Measurements from ENCODE around the gene DOCK3. TPM values are rescaled to one million over a fixed set of nuclear protein-coding genes. Genes with fewer than 3 reads are reported as not detected.

DOCK3 gene
- total and polyA plus RNA-seq, 3 donors from 2014 or later: 8.4 to 11.7 (median 11.2) TPM

DNA sequence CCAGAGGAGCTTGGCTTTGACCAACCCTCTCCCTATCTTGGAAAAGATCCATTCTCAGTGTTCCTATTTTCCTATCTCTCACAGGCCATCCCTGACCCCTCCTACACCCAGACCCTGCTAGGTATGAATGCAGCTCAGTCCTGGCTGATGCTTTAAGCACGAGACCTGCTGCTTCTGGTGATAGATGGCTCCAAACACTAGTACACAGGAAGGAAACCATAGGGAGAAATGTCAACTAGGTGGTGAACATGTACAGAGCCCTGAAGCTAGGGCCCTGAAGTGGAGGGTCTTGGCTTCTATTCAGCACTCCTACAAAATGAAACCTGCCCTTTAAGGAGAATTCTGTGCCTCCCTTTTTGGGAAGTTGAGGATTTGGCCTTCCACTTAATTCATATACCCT is 662.9 kb downstream of the DOCK3 start:
- Histone ChIP-seq H3K4me3 (no peak overlapping the region), H3K4me1 (no peaks in the 10 kb centered on the region), H3K27ac (no peak overlapping the region), H3K9me3 (no peaks in the 10 kb centered on the region), H3K27me3 (no peaks in the 10 kb centered on the region), H3K36me3 (ENCODE audit: low read depth, missing control alignments) (no peaks in the 10 kb centered on the region)
- intact Hi-C loops (cut with DNase I; ENCODE audit: low total_unique reads): no loop called here
- TF ChIP-seq, protein P1, sequence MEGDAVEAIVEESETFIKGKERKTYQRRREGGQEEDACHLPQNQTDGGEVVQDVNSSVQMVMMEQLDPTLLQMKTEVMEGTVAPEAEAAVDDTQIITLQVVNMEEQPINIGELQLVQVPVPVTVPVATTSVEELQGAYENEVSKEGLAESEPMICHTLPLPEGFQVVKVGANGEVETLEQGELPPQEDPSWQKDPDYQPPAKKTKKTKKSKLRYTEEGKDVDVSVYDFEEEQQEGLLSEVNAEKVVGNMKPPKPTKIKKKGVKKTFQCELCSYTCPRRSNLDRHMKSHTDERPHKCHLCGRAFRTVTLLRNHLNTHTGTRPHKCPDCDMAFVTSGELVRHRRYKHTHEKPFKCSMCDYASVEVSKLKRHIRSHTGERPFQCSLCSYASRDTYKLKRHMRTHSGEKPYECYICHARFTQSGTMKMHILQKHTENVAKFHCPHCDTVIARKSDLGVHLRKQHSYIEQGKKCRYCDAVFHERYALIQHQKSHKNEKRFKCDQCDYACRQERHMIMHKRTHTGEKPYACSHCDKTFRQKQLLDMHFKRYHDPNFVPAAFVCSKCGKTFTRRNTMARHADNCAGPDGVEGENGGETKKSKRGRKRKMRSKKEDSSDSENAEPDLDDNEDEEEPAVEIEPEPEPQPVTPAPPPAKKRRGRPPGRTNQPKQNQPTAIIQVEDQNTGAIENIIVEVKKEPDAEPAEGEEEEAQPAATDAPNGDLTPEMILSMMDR (IDR thresholded peaks at IDR 0.05): no peak
- no peak for TF ChIP-seq POLR2A (IDR thresholded peaks at IDR 0.05)
- 83 to 92% methylated on average over 1 of the region's 1 CpG for WGBS, 2 donors
- DNase-seq: no peak

DNA sequence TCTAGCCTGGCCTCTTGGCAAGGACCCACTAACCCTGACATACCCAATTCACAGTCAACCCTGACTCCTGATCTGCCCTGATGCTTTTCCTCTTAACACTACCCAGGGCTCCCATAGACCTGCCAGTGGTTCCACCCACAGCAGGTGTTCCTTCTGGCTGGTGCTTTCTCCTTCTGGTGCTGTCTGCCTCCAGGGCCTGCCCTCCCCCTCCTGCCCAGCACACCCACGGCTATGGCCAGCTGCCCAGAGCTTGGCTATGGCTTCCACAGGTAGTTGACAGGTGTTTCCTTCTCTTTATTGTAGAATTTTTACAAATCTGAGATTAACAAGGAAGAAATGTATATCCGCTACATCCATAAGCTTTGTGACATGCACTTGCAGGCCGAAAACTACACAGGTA is 663.9 kb downstream of the DOCK3 start:
- TF ChIP-seq, protein P1 (IDR thresholded peaks at IDR 0.05): no peak
- TF ChIP-seq POLR2A (IDR thresholded peaks at IDR 0.05): no peak
- Histone ChIP-seq H3K4me1 (no peaks in the 10 kb centered on the region), H3K27ac (no peak overlapping the region), H3K27me3 (no peaks in the 10 kb centered on the region), H3K4me3 (no peak overlapping the region), H3K36me3 (ENCODE audit: low read depth, missing control alignments) (no peaks in the 10 kb centered on the region), H3K9me3 (no peaks in the 10 kb centered on the region)
- 82 to 94% methylated on average over 3 of the region's 3 CpGs for WGBS, 2 donors
- intact Hi-C loops (cut with DNase I; ENCODE audit: low total_unique reads): no loop called here
- DNase-seq: no peak

GRCh38 chr3:51340013-51340829 is 665.5 kb downstream of the DOCK3 start:
- peak; percentile 12 for DNase-seq
- TF ChIP-seq, protein P1 (IDR thresholded peaks at IDR 0.05): no peak
- TF ChIP-seq POLR2A (IDR thresholded peaks at IDR 0.05): no peak
- no peak overlapping the region for H3K27ac ChIP-seq
- H3K9me3 ChIP-seq: no peaks in the 10 kb centered on the region
- intact Hi-C loops (cut with DNase I; ENCODE audit: low total_unique reads): no loop called here
- H3K4me1 ChIP-seq: no peaks in the 10 kb centered on the region
- no peaks in the 10 kb centered on the region for H3K27me3 ChIP-seq
- 60 to 67% methylated on average over 4 of the region's 4 CpGs for WGBS, 2 donors
- no peaks in the 10 kb centered on the region for H3K36me3 ChIP-seq (ENCODE audit: low read depth, missing control alignments)
- no peak overlapping the region for H3K4me3 ChIP-seq

GRCh38 chr3:51340989-51341636 is 666.4 kb downstream of the DOCK3 start:
- H3K9me3 ChIP-seq: no peaks in the 10 kb centered on the region
- H3K36me3 ChIP-seq (ENCODE audit: low read depth, missing control alignments): no peaks in the 10 kb centered on the region
- H3K4me1 ChIP-seq: no peaks in the 10 kb centered on the region
- 84 to 88% methylated on average over 8 of the region's 8 CpGs for WGBS, 2 donors
- DNase-seq: peak; percentile 17
- no peaks in the 10 kb centered on the region for H3K27me3 ChIP-seq
- no peak for TF ChIP-seq POLR2A (IDR thresholded peaks at IDR 0.05)
- TF ChIP-seq, protein P1 (IDR thresholded peaks at IDR 0.05): no peak
- intact Hi-C loops (cut with DNase I; ENCODE audit: low total_unique reads): no loop called here
- H3K4me3 ChIP-seq: no peak overlapping the region
- H3K27ac ChIP-seq: no peak overlapping the region
